ENCODE results near the gene ALG2.
"Not testable (repeated sequence)": the region's sequence is repeated elsewhere in the genome, so short reads cannot be mapped to it uniquely, and the experiment has no call there.

ALG2 gene

GRCh38 chr9:99221621-99222415, at the start of gene ALG2, which contains the start of gene SEC61B:
Gene ALG2 (minus strand): TSS chr9:99221942. CDS start chr9:99221894, 48 bp downstream.
Gene SEC61B (plus strand): TSS chr9:99222282. CDS start chr9:99222364, 82 bp downstream.
- peak; percentile 92 for DNase-seq

- no peak for DNase-seq
Observed at GRCh38 chr9:99270491-99270890, 48.7 kb upstream of the ALG2 start.

GRCh38 chr9:99269416-99269815, 47.7 kb upstream of the ALG2 start:
- DNase-seq = no peak

GRCh38 chr9:99266255-99267023, 44.7 kb upstream of the ALG2 start:
- peak; percentile 84 for DNase-seq

GRCh38 chr9:99265691-99266090, 43.9 kb upstream of the ALG2 start:
- DNase-seq = no peak

GRCh38 chr9:99264070-99264680, 42.4 kb upstream of the ALG2 start:
- DNase-seq = no peak

GRCh38 chr9:99262949-99263418, 41.2 kb upstream of the ALG2 start:
- DNase-seq = no peak

- no peak for DNase-seq
Observed at GRCh38 chr9:99261923-99262322, 40.2 kb upstream of the ALG2 start.

- no peak for DNase-seq
Observed at GRCh38 chr9:99259231-99259918, 37.6 kb upstream of the ALG2 start.

- no peak for DNase-seq
Observed at GRCh38 chr9:99257723-99258389, 36.1 kb upstream of the ALG2 start.

GRCh38 chr9:99255651-99256050, 33.9 kb upstream of the ALG2 start:
- DNase-seq = peak; percentile 20

- peak; percentile 81 for DNase-seq
Observed at GRCh38 chr9:99253772-99254431, 32.2 kb upstream of the ALG2 start.

- no peak for DNase-seq
Observed at GRCh38 chr9:99253134-99253533, 31.4 kb upstream of the ALG2 start.

GRCh38 chr9:99251157-99251556, 29.4 kb upstream of the ALG2 start:
- DNase-seq = no peak

GRCh38 chr9:99249619-99250018, 27.9 kb upstream of the ALG2 start:
- no peak for DNase-seq

- DNase-seq = peak; percentile 26
Observed at GRCh38 chr9:99244344-99245260, 22.9 kb upstream of the ALG2 start.

GRCh38 chr9:99241106-99241505, 19.4 kb upstream of the ALG2 start:
- no peak for DNase-seq

GRCh38 chr9:99239341-99240060, 17.8 kb upstream of the ALG2 start:
- no peak for DNase-seq

- DNase-seq = no peak
Observed at GRCh38 chr9:99238331-99238730, 16.6 kb upstream of the ALG2 start.

- not testable (repeated sequence) for DNase-seq
Observed at GRCh38 chr9:99237849-99238248, 16.1 kb upstream of the ALG2 start.
